GM18502 (cell line): ENCODE measurements around the gene CCDC137.
A peak's percentile ranks its signal among the peaks of the same experiment; 100 is the strongest.
"Not testable (repeated sequence)": the region's sequence is repeated elsewhere in the genome, so short reads cannot be mapped to it uniquely, and the experiment has no call there.

Experiments used
- ATAC-seq: cut with Tn5 transposase; IDR thresholded peaks from one replicate; pipeline ENCODE4 v1.9.1; 2021; ENCODE audit warnings: mild to moderate bottlenecking; ENCODE audit not compliant: unreplicated experiment, poor library complexity

Gene CCDC137

GRCh38 chr17:81648707-81649085, 17.8 kb upstream of the CCDC137 start:
- ATAC-seq = no peak

- no peak for ATAC-seq
These were observed 15.6 kb upstream of the CCDC137 start for GRCh38 chr17:81650951-81651350.

- no peak for ATAC-seq
These were observed 14.8 kb upstream of the CCDC137 start for GRCh38 chr17:81651692-81652091.

- ATAC-seq = no peak
These were observed 13.4 kb upstream of the CCDC137 start for GRCh38 chr17:81652906-81653771.

- ATAC-seq = no peak
These were observed 11.0 kb upstream of the CCDC137 start for GRCh38 chr17:81655378-81656117.

GRCh38 chr17:81656118-81656743, 10.3 kb upstream of the CCDC137 start, which contains the start of gene PDE6G:
PDE6G (minus strand) TSS chr17:81656542; CDS start chr17:81653305, 3,237 bp downstream.
- ATAC-seq = no peak

- ATAC-seq = no peak
These were observed 9.7 kb upstream of the CCDC137 start for GRCh38 chr17:81656835-81657234.

- ATAC-seq = no peak
These were observed 7.5 kb upstream of the CCDC137 start for GRCh38 chr17:81659038-81659437.

GRCh38 chr17:81660441-81660840, 6.1 kb upstream of the CCDC137 start:
- ATAC-seq = no peak

- no peak for ATAC-seq
These were observed 4.5 kb upstream of the CCDC137 start for GRCh38 chr17:81662002-81662401.

- ATAC-seq = no peak
These were observed 2.5 kb upstream of the CCDC137 start for GRCh38 chr17:81664051-81664470.

GRCh38 chr17:81665205-81666091, 1.1 kb upstream of the CCDC137 start:
- ATAC-seq = peak; percentile 8

GRCh38 chr17:81666092-81666341, 520 bp upstream of the CCDC137 start:
- no peak for ATAC-seq

GRCh38 chr17:81667754-81668153, 1.2 kb downstream of the CCDC137 start:
- no peak for ATAC-seq

GRCh38 chr17:81672504-81672903, 6.0 kb downstream of the CCDC137 start:
- no peak for ATAC-seq

GRCh38 chr17:81672954-81673353, 6.4 kb downstream of the CCDC137 start:
- no peak for ATAC-seq

GRCh38 chr17:81673561-81674258, 7.2 kb downstream of the CCDC137 start:
- no peak for ATAC-seq

GRCh38 chr17:81675515-81676221, 9.1 kb downstream of the CCDC137 start:
- not testable (repeated sequence) for ATAC-seq

- ATAC-seq = no peak
These were observed 10.4 kb downstream of the CCDC137 start for GRCh38 chr17:81676906-81677305.
